Measurements from ENCODE around the gene FANCF.

Gene FANCF

DNA sequence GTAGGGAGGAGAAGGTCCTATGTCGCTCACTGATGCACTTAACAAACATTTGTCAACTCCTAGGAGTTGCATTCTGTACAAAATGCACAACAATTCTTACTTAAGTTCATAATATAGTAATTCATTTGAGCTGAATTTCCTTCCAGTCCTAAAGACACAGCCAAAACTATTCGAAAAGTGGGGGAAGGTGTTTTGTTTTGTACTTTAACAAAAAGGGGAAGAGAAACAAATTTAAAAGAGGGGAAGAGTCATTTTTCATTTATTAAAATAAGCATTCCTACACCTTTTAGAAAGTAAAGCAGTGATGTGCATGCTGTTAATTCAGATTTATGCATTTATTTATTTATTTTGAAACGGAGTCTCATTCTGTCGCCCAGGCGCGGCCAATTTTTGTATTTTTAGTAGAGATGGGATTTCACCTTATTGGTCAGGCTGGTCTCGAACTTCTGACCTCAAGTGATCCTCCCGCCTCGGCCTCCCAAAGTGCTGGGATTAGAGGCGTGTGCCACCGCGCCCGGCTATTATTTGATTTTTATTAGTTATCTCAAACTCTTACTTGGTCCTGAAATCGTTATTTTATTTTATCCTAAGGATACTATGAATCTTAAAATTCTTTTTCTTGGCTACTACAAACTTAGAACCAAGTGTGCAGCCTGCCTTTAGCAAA is 1.1 kb upstream of the FANCF start:
- no peak for DNase-seq (ENCODE audit: low read depth)

DNA sequence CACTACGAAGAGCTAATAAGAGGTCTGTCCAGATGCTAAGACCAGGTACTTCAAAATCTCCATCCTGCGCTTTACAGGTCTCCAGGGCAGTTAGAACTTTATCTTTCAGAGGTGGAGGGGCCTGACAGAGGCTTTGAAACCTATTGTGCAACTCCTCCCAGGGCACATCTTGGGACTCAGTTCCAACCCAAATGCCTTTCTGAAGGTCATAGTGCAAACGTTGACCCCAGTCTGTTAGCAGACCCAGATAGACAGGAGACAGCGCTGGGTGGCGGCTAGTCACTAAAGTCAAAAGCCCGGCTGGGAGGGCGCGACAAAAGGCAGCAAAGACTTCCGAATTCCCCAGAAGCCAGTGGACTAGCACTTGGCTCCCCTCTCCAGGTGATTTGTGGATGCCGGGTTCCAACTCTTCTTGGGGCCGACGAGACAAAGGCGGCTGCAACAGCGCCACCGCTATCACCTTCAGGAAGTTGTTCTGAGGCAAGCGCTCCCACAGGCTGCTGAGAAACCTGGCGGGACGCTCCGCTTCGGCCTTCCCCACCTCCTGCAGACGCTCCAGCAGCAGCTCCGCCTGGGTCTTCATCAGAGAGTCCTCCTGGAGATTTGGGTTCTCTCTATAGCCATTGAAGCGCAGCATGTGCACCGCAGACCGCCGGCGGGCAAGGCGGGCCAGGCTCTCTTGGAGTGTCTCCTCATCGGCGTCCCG is 728 bp downstream of the FANCF start:
- DNase-seq (ENCODE audit: low read depth), result peak; percentile 27

DNA sequence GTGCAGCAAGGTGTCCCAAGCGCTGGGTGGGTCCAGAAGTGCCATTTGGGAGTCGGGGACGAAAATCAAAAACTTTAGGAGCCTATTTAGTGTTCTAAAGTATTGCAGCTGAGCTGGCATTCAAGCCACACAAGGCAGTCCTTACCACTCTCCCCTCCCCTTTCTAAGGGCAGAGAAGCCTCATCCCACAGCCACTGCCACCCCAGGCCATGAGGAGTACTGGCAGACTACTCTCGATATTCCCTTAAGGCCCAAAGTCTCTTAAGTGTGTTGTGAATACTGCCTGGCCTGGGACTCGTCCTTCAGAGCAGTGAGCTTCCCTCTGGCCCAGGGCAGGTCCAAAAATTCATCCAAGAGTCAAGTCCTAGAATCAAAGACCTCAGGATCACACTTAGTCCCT is 7.8 kb downstream of the FANCF start:
- no peak for DNase-seq (ENCODE audit: low read depth)

DNA sequence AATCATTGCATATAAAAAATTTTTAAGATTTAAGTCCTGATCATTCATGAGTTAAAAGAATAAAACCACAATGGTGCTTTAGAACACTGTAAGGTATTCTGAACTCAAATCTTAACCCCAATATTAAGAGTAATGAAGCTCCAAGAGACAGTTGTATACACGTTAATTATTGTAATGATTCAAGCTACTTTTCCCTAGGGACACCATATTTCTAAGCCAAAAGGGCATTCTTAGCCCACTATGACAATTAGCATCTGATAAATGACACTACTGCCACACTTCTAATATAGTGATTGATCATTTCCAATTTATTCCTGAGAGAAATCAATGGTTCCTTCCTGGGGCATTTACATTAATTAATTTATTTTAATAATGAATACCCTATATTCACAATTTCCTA is 21.7 kb downstream of the FANCF start:
- DNase-seq (ENCODE audit: low read depth), result no peak

DNA sequence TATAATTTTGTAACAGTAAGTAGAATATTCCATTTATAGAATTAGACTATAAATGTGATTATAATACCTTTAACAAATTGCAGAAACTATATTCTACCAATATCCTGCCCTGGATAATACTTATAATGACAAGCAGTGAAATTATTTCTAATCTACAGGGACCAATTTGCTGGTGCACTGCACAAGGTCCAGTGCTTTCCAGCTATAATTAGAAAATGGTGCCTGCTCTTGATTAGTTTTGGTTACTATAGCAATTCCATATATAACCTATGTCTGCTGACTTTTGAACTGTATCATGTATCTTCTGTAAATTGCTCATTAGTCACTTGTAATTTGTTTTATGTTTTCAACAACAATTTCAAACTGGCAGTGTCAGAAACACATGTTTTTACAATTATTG is 23.1 kb downstream of the FANCF start:
- no peak for DNase-seq (ENCODE audit: low read depth)

DNA sequence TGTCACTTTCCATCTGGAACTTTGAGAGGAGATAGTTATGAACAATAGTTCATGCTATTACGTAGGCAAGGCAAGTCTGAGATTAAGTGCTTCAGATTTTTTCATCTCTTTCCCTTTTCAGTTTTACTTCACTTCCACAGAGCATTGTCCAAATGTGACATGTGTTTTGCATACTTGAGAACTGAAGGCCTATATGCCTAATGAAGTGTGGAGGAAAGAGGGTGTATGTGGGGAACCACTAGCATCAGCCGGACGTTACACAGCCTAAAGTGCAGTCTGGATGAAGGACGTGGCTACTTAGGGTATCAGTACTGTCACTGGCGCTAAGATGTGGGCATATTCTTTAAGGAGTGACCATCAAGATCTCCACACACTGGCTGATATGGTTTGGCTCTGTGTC is 26.2 kb downstream of the FANCF start:
- no peak for DNase-seq (ENCODE audit: low read depth)

DNA sequence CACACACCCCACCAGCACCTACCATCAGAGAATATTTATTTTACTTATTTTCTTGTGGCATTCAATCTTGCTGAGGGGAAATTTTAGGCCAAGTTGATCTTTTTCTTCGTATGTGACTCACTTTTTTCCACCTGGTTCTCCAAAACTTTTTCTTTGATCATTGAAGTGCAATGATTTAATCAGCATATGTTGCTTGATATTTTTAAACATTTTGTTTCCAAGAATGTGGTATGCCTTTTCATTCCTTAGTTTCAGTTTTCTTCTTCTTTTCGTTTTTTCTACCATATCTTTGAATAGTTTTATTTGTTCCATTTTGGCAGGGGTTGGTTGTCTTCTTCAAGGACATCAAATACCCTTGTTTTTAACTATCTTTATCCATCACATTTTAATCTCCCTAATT is 28.6 kb downstream of the FANCF start:
- DNase-seq (ENCODE audit: low read depth), result no peak

DNA sequence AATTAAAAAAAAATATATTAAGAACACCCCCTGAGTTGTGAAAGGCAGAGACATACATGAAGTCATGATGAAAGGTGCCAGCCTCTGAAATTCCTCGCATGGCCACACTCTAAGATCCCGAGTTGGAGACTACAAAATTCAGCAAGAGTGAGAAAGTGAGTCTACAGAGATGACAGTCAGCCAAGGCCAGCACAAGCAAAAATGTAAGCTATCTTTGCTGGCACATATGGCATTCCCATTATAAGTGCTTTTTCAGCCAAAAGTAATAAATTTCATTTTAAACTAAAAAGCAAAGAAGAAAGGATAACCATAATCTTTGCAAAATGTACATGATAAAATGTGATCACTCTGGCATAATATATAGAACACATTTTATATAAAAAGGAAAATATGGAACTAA is 40.6 kb downstream of the FANCF start:
- no peak for DNase-seq (ENCODE audit: low read depth)

DNA sequence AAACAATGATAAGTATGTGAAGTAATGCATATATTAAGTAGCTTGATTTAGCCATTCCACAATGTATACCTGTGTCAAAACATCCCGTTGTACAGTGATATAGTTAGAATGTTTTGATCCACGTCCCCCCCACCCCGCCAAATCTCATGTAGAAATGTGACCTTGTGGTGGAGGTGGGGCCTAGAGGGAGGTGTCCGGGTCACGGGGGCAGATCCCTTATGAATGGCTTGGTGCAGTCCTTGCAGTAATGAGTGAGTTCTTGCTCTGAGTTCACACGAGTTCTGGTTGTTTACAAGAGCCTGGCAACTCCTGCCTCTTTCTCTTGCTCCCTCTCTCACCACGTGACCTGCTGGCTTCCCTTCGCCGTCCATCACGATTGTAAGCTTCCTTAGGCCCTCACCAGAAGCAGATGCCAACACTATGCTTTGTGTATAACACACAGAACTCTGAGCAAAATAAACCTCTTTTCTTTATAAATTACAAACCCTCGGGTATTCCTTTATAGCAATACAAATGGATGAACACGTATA is 41.6 kb downstream of the FANCF start:
- DNase-seq (ENCODE audit: low read depth), result no peak

DNA sequence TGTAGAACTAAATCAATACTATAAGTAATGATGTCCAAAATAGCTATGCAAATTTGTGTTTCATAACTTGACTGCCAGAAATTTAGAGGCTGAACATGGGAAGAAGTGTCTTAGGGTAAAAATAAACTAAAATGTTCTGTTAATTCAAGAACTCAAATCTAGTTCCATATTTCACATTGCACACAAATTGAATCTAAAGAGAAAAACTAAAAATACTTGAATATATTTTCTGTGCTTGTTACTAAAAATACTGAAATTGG is 43.5 kb downstream of the FANCF start:
- DNase-seq (ENCODE audit: low read depth), result no peak

DNA sequence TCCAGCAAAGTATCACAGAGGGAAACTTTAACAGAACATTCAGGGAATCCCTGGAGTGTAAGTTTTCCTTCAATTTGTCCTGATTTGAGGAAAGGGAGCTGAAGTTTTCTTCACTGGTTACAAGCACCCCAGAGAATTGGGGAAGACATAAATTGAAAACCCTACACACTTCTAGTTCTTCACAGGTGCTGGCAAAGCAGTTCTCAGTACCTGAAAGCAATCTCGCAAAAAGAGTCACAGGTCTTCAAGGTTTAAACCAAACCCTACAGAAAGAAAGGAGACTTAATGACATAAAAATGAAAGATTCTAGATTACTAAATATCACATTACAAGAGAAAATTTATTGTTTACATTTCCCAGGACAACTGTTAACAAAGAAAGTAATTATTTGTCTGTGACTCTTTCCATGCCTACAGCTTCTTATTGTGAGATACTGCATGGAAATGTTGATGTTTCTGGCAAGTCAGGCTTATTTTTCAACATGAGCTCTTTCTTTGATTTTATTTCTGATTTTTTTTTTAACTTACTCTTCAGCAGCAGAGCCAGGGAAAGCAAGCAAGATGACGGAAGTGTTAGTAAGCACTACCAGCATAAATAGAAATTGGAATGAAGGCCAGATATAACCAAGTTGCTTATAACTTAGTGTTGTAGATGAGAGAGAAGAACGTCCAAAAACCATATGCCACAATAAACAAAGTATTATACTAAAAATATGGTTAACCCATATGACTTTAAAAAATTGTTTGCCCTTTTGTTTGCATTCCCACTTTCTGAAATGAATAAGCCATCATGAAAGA is 44.1 kb downstream of the FANCF start:
- DNase-seq (ENCODE audit: low read depth), result no peak

DNA sequence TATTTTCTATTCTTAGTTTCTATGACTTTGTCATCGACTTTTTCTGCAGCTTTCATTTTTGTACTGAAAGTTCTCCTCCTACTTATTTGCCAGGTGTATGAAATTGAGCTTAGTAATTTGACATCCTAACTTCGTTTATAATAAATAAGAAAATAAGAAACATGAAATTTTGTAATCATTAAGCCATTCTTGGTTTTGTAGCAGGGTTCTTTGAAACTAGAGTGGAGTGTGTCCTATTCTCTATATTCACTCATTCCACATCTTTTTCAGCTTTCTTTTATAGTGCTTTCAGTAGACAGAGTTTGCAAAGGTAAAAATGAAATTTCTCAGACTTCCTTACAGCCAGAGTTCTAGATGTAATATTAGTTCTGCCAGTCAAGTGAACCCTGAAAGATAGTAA is 47.8 kb downstream of the FANCF start:
- DNase-seq (ENCODE audit: low read depth), result no peak

Data from activated gamma-delta T cell treated with anti-CD3 and anti-CD28 coated beads, Interleukin-2, amount 50 U/mL, for 16 hours (primary cell).